Prostate gland (tissue), 2 donors: ENCODE measurements around the gene MMD.

Experiments
- CTCF ChIP-seq, 4 experiments: fragments of 200-600 bp in 2 of 4; fragments of 450-650 bp in 2 of 4; sonication (generic) in 2 of 4; IDR thresholded peaks; 1 replicate in 3 of 4; 2 replicates in 1 of 4; pipeline ENCODE4 v1.5.1; 2016 to 2019; ENCODE audit warnings: antibody characterized with exemption in 4 of 4, mild to moderate bottlenecking in 2 of 4, moderate library complexity in 2 of 4
- POLR2A ChIP-seq: fragments of 450-650 bp; IDR thresholded peaks from one replicate; pipeline ENCODE4 v1.6.1; 2016; ENCODE audit warnings: antibody characterized with exemption, mild to moderate bottlenecking
- POLR2AphosphoS5 ChIP-seq: sonication (generic); formaldehyde crosslinking; IDR thresholded peaks from one replicate; pipeline ENCODE4 v1.6.1; 2017; ENCODE audit warnings: antibody characterized with exemption

- no peak for TF ChIP-seq POLR2AphosphoS5
- no peak for TF ChIP-seq CTCF (IDR thresholded peaks at IDR 0.05)
- TF ChIP-seq POLR2A: no peak
Measured at GRCh38 chr17:55463600-55463999, 42.0 kb upstream of the MMD start.
